Renal pelvis (tissue), 12 donors: Measurements from ENCODE around the gene ORM1. TPM values are rescaled to one million over a fixed set of nuclear protein-coding genes. Genes with fewer than 3 reads are reported as not detected.
"Not testable (repeated sequence)": the region's sequence is repeated elsewhere in the genome, so short reads cannot be mapped to it uniquely, and the experiment has no call there.

Source experiments
- DNase-seq: peaks from one replicate; pipeline ENCODE4 v3.0.0-alpha.2; 2013
- long read RNA-seq, 16 experiments: transcript quantifications; one replicate each; lab custom pipeline, GENCODE V29; 2026
- polyA plus RNA-seq, 3 donors: library from polyadenylated mRNA; unstranded; fragments of 120-200 nt; gene quantifications; one replicate each; pipeline ENCODE4 v1.2.1, GENCODE V29; 2013; ENCODE audit not compliant: insufficient read length in 3 of 3

The ORM1 gene
- polyA plus RNA-seq, result under 1 TPM in 1 of 3 donors, not detected in 2; 0.53 TPM
- long read RNA-seq, donor 1, result 0 reads
- long read RNA-seq, donor 2, result 0 reads
- long read RNA-seq, donor 3, result 0 reads
- long read RNA-seq, donor 4, result 0 reads
- long read RNA-seq, donor 5, result 0 reads
- long read RNA-seq, donor 6, result 0 reads
- long read RNA-seq, donor 7, result 0 reads
- long read RNA-seq, donor 8, result 0 reads
- long read RNA-seq, donor 9, result 0 reads
- long read RNA-seq, donor 10, result 0 reads
- long read RNA-seq, donor 11, result 0 reads
- long read RNA-seq, donor 12, result 0 reads
- long read RNA-seq, donor 13, result 0 reads
- long read RNA-seq, donor 14, result 0 reads
- long read RNA-seq, donor 15, result 0 reads
- long read RNA-seq, donor 16, result 0 reads

DNA sequence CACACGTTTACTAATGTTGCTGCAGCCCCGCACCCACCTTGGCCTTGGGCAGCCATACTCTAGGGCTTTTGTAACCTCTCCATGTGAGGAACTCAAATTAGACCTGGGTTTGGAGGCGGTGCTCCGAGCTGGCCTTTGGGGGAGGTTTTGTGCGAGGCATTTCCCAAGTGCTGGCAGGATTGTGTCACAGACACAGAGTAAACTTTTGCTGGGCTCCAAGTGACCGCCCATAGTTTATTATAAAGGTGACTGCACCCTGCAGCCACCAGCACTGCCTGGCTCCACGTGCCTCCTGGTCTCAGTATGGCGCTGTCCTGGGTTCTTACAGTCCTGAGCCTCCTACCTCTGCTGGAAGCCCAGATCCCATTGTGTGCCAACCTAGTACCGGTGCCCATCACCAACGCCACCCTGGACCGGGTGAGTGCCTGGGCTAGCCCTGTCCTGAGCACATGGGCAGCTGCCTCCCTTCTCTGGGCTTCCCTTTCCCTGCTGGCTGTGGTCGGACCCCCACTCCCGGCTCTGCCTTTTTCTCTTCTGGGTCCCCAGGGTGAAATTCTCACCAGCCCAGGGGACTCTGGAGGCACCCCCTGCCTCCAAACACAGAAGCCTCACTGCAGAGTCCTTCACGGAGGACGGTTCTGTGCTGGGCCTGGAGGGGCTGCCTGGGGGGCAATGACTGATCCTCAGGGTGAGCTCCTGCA is at the start of gene ORM1:
Gene ORM1, plus strand, starts transcription at position 268 of the 701 bp plus-strand sequence. Its CDS starts 36 bp downstream, at position 304.
- not testable (repeated sequence) for DNase-seq

DNA sequence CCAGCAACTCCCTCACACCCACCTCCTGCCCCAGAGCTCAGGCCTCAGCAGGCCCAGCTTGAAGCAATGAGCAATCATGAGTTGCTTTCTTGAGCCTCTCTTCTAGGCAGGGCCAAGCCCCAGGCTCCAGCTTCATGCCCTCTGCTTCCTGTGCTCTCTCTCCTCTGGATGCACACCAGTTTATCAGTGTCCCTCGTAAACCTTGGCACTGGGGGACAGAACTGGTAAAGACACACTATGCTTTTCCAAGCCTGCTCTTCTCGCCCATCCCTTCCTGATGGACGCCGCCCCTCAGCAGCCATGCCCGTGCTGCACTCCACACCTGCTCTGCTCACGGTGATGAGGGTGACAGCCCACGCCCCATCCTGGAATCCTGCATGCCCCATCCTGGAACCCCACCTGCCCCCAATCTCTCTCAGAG is 49.4 kb upstream of the ORM1 start:
- no peak for DNase-seq

DNA sequence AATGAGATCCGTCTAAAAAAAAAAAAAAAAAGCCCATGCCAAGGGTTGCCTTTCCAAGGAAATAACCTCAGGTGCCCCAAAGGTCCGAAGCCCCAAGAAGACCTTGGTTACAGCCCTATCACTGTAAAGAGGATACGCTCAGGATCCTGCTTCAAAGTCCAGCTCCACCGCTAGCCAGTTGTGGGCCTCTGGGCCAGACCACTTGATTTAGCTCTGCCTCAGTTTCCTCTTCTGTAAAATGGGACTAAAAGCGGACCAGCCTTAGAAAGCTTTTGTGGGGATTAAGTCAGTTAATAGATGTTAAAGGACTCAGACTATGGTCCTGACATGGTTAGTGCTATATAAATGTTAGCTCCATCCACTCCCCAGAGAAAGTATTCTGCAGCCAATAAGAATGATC is 48.7 kb upstream of the ORM1 start:
- DNase-seq, result no peak

DNA sequence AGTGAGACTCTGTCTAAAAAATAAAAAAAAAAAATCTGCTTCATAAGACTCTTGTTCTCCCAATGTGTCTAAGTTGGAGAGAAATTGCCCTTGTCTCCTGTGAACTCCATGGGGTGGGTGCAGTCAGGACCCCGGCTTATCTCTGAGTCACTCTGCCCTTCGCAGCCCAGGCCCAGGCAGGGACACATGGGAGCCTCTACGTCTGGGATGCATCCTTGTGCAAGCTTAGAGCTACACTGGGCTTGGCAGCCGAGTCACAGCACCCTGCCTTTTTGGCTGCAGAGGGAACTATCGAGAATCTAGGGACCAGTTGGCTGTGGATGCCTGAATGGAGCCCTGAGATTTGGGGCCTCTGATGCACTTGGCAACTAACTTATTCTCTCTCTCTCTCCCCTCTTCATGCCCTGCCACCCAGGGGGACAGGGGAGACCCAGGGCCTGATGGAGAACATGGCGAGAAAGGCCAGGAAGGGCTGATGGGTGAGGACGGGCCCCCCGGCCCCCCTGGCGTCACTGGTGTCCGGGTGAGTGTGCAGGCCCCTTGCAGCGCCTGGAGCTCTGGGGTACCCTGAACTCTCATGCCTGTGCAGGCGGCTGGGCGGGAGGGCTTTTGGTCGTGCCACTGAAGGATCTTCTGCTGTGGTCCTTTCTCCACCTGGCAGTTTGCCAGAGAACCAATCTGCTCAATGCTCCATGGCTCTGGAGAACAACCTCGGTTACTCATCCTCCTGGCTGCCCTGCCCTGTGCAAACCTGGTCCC is 47.5 kb upstream of the ORM1 start:
- no peak for DNase-seq

DNA sequence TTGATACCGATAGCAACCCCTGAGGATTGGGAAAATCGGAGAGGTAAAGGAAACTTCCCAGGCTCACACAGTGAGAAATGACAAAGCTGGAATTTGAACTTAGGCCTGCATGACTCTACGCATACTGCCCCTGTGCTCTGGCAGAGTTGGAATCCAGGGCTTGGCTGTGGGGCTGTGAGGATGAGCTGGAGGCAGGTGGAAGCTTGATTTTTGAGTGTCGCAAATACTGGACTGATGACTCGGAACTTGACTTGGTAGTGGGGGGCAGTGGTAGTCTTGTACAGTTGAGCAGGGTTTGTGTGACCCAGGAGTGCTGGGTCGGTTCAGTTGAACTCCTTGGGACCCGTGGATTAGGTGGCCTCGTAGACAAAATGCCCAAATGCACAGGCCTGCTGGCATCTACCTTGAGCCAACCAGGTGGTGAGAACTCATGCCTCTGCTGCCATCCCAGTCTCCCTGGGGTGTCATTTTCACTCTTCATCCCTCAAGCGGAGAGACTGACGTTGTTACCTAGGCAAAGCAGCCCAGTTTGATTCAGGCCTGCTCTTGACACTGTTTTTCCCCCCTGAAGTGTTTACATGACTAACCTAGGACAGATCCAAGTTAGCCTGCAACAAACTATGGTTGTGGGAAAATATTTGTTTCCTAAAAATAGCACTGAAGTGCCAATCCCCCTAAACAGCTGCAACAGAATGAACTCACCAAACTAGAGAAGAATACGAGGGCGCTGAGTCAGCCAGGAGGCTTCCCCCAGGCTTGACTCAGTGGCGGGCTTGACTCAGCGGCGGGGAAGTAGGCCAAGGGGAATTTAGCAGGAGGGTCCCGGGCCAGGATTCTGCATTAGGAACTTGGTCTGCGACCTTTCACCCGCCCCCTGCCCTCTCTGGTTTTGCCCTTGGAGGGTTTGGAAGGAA is 45.7 kb upstream of the ORM1 start:
- DNase-seq, result no peak

DNA sequence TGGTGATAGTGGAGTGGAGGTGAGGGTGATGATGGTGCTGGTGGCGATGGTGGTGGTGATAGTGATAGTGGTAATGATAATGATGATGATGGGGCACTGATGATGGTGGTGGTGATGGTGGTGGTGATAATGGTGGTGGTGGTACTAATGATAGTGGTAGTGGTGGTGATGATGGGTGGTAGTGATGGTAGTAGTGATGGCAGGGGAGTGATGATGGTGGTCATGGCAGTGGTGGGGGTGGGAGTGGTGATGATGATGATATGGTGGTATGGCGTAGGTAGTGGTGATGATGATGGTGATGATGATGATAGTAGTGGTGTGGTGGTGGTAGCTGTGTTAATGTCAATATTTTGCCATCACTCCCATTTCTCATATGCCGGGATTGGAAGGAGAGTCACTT is 44.5 kb upstream of the ORM1 start:
- DNase-seq, result no peak

DNA sequence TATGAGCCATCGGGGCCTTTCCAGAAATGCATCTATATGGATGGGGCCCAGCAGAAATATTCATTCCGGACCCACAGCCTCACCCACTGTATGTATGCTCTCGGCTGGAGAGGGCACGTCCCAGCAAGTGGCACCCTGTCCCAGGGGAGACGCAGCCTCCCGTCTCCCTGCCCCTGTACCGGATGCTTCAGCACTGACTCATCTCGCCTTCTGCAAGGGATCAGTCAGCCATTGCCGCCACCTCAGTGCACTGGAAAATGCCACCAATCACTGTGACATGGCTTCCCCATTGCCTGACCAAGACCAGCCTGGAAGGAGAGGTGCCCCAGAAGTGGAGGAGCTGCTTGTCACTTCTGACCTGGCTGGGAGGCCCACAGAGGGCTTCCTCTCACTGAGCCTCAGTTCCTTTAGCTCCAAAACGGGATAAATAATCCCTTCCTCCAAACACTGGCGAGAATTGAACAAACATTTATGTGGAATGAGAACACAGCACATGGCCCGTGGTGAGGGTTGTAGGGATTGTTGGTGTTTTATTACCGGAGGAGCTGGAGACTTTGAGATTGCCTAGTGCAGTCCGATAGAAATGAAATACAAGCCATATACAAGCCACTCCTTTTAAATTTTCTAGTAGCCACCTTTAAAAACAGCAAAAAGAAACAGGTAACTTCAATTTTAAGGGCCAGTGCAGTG is 43.9 kb upstream of the ORM1 start:
- DNase-seq, result no peak

DNA sequence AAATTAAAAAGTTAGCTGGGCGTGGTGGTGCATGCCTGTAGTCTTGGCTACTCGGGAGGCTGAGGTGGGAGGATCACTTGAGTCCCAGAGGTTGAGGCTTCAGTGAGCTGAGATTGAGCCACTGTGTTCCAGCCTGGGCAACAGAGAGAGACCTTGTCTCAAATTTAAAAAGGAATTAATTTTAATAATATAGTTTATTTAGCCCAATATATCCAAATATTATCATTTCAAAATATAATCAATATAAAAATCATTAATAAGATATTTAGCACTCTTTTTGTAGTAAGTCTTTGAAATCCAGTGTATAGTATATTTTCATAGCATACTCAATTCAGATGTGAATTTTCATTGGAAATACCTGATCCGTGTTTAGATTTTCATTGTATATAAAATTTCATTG is 43.2 kb upstream of the ORM1 start:
- no peak for DNase-seq

DNA sequence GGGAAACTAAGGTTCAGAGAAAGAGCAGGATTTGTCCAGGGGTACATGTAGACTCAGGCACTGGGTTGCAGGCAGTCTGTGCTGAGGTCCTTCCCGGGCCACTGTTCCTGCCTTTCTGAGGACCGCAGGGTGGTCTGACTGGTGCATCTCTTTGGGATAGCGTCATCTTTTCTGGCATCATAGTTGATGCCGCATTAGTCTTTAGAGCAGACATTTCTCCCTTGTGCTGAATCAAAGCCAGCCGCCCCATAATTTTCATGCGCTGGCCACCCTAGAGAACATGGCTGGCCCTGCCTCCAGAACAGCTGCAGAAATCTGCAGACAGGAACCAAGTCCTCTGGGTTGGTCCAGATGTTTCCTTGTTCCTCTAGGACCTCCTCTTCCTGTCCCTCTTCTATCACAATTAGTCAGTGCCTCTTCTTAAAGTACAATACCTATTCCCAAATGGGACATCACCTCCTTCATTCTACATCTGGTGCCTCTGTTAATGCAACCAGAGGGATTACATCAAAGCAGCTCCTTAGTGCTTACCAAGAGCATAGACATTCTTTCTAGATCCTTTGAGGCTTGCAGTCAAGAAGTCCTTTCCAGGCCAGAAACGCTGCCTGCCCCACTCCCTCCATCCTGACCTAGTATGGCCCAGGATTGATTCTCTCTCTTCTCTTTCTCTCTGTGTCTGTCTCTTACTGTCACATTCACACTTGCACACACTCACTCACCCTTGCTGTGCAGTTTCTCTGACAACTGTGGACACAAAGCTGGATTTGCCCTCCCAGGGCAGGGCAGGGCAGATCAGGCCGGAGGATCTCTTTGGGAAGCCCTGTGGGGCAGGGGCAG is 42.0 kb upstream of the ORM1 start:
- no peak for DNase-seq

DNA sequence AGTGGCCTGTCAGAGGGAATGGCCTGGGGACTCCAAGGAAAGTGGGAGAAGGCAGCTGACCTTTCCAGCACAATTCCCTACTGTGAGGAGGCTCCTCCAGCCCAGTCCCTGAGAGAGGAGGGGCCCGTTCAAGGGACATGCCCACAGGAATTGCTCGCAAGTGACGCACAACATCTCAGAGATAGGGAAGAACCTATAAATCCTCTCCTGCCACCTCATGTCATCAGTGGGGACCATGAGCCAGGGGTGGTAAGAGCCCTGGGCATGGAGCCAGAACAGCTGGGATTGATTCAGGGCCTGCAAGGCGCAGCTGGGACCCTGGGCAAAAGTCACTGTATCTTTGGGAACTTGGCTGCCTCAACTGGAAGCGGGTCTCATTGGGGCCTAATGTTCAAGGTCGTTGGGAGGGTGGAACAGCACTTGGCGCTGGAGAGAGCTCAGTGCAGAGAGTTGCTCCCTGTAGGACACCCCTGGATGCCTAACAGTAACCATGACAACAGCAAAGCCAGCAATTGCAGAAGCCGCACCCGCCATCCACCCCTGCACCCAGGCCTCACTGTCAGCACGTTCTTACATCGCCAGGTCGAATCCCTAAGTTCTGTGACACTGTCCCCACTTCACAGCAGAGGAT is 41.3 kb upstream of the ORM1 start:
- peak; percentile 19 for DNase-seq

DNA sequence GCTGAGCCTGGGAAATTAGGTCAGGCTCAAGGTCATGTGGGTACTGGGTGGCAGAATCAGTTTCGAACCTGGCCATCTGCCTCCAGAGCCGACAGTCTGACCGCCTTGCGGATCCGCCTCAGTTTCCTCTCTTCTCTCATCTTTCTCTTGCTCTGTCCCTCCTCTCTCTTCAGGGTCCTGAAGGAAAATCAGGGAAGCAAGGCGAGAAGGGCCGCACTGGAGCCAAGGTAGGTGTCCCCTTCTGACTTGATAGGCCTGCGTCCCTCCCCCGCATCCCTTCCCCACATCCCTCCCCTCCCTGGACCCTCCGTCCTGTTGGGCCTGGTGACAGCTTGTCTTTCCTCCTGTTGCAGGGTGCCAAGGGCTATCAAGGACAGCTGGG is 40.8 kb upstream of the ORM1 start:
- no peak for DNase-seq

DNA sequence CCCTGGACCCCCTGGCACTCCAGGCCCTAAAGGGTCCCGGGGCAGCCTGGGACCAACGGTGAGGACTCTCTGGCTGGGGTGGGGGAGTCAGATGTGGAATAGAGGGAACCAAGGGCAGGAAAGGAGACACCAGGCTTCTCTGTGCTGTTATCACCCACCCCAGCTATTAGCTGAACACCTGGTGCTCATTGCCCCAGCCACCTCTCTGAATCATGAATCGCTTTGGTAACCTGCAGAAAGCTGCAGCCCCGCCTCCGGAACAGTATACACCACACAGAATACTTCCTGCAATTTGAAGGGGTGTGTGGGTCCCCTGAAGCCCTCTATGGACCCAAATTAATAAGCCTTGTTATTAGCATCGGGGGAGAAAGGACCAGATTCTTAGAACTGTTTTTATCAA is 40.4 kb upstream of the ORM1 start:
- no peak for DNase-seq

DNA sequence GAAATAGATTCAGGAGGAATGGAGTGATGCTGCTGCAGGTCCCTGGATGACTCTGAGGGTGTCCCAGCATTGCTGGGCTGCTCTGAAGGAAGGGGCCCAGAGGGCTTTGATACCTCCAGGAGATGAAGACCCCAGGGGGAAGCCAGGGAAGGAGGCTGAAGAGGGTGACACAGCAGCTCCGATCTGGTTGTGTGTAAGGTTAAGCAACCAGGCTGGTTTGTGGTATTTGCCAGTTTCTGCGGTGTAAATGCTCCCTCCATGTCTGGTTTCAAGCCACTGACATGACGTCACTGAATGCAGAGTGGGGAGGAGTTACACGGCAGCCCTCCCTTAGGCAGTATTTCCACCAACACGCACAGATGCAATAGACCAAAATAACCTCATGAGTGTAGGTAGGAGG is 40.0 kb upstream of the ORM1 start:
- DNase-seq, result no peak

DNA sequence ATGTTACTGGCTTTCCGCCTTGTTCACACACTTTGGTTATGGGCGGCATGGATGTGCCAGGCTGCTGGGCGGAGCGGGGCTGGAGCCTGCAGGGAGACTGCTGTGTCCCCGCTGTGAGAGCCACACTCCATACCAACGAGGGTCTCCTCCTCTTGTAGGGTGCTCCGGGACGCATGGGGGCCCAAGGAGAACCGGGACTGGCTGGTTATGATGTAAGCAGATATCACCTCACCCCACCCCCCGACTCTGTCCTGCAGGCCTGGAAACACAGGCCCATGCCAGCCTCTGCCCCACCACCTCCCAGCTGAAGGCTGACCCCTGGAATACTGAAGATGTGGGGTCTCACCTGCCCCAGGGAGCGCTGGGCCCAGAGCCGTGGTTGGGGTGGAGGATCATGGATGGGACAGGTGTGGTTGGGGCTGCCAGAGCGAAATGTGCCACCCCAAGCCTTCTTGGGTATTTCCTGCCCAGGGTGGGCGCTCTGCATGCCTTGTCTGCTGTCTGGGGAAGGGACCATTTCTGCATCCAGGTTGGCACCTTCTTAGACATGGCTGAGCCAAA is 39.3 kb upstream of the ORM1 start:
- DNase-seq, result no peak

DNA sequence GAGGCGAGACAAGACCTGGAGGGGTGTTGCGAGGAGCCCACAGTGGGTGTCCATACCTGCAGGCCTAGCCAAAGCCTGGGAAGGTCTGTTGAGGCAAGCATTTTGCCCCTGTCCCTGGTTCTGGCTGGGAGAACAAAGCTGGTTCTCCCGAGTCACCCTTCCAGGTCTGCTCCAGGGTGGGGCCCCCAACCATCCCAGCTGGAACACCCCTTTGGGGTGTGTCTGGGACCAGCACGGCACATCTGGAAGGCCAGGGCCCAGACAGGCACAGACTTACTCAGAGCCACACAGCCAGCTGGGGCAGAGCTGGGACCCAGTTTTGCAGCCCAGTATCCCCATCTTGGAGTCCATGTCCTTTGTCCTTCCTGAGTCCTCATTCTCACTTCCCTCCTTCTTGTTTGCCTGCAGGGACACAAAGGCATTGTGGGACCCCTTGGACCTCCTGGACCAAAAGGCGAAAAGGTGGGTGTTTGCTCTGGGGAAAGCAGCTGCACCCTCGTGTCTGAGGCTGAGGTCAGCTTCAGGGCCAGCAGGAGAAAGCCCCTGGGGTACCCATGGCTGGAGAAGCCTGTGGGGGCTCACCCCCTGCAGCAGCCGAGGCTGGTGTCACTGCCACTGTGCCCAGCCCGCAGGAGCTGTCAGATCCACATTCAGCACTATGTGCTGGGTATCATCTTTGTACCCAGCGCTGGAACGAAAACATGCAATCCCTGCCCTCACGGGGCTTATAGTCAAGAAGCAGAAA is 38.4 kb upstream of the ORM1 start:
- no peak for DNase-seq

DNA sequence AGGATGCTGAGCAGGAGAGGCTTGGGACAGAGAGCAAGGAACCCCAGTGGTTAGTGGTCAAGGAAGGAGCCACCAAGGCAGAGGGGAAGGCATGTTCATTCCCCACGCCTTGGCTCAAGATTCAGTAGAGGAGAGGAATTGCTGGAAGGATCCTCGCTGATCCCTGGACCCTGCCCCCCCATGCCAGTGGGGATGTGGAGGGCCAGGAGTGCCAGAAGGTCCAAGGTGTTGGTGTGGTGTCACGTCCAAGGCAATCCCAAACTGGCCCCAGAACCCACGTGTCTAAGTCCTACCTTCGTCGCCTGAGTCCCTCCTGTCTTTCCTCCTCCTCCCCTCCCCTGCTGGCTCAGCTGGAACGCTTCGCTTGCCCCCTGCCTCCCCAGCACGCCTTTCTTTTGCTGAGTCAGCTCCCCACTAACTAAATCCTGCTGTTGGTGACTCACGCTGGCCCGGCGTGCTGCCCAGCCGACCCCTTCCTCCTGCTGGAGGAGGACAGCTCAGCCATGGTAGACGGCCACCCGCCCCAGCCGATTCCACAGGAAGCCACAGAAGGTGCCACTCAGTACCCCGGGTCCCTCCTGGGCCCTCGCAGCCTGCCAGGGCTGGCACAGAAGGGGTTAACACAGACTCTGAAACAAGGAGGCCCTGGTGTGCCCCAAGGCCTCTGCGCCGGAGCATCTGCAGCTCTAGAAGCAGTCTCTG is 37.6 kb upstream of the ORM1 start:
- DNase-seq, result peak; percentile 75

DNA sequence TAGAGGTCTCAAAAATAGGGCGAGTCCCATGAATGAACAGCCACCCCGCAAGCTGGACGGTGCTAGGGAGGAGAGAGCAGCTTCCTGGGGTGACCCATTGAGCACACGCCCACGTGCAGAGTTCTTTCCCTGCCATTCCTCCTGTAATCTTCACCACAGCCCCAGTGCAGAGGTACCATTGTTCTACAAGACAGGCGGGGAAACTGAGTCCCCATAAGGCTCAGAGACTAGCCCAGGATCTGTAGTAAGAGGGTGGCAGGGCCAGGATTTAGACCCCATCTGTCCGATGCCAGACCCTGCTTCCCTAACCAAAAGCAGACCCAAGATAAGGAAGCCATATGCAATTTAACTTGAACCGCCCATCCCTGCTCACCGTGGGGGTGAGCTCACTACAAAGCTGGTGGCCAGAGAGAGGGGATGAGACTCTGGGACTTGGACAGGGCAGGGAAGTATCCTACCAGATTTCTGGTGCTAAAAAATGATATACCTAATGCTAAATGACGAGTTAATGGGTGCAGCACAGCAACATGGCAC is 36.7 kb upstream of the ORM1 start:
- DNase-seq, result no peak
